ENCODE results near the gene FOXN1.
"Not testable (repeated sequence)": the region's sequence is repeated elsewhere in the genome, so short reads cannot be mapped to it uniquely, and the experiment has no call there.

Gene FOXN1, protein sequence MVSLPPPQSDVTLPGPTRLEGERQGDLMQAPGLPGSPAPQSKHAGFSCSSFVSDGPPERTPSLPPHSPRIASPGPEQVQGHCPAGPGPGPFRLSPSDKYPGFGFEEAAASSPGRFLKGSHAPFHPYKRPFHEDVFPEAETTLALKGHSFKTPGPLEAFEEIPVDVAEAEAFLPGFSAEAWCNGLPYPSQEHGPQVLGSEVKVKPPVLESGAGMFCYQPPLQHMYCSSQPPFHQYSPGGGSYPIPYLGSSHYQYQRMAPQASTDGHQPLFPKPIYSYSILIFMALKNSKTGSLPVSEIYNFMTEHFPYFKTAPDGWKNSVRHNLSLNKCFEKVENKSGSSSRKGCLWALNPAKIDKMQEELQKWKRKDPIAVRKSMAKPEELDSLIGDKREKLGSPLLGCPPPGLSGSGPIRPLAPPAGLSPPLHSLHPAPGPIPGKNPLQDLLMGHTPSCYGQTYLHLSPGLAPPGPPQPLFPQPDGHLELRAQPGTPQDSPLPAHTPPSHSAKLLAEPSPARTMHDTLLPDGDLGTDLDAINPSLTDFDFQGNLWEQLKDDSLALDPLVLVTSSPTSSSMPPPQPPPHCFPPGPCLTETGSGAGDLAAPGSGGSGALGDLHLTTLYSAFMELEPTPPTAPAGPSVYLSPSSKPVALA

DNA sequence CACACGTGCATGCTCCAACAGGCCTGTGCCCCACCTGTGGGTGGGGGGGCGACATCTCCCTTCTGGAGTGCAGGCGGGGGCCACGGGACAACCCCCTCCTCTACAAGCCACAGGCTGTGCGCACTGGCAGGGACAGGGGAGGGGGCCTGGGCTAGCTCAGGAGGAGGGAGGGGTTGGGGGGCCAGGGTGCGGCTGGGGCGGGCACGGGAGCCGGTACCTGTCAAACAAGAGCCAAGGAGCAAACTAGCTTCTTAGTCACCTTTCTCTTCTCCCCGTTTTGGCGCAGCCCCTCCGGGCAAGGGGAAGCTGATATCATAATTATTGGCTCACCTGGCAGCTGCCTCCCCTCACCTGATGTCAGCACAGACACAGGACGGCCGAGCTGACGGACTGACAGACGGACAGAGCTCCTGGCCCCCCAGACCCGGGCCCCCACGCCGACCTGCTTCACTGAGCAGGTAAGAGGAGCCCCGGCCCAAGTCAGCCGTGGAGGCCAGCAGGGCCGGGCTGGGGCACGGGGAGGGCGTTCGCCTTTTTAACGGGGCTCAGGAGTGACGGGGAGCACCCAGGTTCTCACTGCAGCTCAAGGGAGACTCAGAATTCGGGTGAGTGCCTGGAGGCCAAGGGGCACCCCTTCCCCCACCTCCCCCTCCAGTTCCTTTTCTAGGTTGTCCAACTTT lies at the start of gene FOXN1:
Gene FOXN1 (plus strand): TSS at position 363 of the 680 bp plus-strand sequence. CDS start 17,622 bp downstream, outside the sequence.
- no peak for DNase-seq (ENCODE audit: low read depth, low spot score)

- DNase-seq (ENCODE audit: low read depth, low spot score), result no peak
These were observed 48.3 kb upstream of the FOXN1 start for GRCh38 chr17:28457890-28458289.

- not testable (repeated sequence) for DNase-seq (ENCODE audit: low read depth, low spot score)
These were observed 47.3 kb upstream of the FOXN1 start for GRCh38 chr17:28458881-28459280.

- DNase-seq (ENCODE audit: low read depth, low spot score), result no peak
These were observed 45.2 kb upstream of the FOXN1 start for GRCh38 chr17:28460901-28461300.

GRCh38 chr17:28466001-28466400 lies 40.1 kb upstream of the FOXN1 start:
- DNase-seq (ENCODE audit: low read depth, low spot score), result no peak

DNA sequence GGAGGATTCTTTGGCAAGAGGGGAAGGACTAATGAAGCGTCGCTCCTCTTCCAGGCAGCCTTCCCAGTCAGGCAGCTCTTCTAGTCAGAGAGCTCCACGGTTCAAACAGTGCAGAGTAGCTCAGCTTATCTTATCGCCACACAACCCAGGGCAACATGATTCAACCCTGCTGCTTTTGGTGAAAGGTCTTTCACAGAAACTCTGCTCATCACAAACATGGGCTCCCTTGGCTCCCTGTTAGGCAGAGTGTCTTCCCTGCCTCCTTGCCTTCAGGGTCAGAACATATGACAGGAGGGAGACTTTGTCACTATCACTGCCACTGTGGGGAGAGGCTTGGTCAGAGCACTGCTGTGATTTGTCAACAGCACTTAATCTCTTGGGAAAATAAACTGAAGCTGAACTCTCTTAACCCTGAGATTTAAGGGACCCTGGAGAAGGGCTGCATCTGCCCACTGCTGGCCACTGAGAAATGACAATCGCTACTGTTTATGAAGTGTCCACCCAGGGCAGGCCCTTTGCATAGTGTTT lies 39.6 kb upstream of the FOXN1 start:
- no peak for DNase-seq (ENCODE audit: low read depth, low spot score)

DNA sequence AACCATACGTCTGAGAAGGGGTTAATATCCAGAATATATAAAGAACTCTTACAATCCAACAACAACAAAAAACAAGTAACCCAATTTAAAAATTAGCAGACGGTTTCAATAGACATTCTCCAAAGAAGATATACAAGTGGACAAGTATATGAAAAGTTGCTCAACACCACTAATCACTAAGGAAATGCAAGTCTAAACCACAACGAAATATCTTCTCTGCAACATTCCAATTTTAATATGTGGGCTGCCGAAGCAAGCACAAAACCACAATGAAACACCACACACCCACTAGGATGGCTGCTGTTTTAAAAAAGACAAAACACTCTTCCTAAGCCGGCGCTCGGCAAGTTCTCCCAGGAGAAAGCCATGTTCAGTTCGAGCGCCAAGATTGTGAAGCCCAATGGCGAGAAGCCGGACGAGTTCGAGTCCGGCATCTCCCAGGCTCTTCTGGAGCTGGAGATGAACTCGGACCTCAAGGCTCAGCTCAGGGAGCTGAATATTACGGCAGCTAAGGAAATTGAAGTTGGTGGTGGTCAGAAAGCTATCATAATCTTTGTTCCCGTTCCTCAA lies 38.6 kb upstream of the FOXN1 start:
- no peak for DNase-seq (ENCODE audit: low read depth, low spot score)

DNA sequence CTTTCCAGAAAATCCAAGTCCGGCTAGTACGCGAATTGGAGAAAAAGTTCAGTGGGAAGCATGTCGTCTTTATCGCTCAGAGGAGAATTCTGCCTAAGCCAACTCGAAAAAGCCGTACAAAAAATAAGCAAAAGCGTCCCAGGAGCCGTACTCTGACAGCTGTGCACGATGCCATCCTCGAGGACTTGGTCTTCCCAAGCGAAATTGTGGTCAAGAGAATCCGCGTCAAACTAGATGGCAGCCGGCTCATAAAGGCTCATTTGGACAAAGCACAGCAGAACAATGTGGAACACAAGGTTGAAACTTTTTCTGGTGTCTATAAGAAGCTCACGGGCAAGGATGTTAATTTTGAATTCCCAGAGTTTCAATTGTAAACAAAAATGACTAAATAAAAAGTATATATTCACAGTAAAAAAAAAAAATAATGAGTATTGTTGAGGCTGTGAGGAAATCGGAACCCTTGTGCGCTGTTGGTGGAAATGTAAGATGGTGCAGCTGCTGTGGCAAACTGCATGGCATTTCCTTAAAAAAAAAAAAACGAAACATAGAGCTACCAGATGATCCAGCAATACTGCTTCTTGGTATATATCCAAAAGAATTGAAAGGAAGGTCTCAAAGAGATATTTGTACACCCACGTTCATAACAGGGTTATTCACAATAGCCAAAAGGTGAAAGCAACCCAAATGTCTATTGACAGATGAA lies 38.0 kb upstream of the FOXN1 start:
- DNase-seq (ENCODE audit: low read depth, low spot score), result not testable (repeated sequence)

- no peak for DNase-seq (ENCODE audit: low read depth, low spot score)
These were observed 37.4 kb upstream of the FOXN1 start for GRCh38 chr17:28468781-28469180.

DNA sequence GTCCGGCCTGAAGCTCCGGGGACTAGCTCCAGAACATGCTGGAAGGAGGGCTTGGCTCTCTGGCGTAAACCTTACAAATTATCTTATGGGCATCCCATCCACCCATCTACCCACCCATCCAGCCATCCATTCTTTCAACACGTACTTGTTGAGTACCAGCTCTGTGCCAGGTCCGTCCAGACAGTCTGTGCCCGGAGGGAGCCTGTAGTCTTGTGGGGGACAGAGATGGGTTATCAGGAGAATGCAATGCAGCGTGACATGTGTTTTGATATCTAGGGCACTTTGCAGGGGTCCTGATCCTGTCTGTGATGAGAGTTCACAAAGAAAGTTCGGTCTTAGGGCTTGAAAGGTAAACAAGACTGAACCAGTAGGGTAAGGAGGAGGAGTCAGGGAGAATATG lies 36.8 kb upstream of the FOXN1 start:
- no peak for DNase-seq (ENCODE audit: low read depth, low spot score)

DNA sequence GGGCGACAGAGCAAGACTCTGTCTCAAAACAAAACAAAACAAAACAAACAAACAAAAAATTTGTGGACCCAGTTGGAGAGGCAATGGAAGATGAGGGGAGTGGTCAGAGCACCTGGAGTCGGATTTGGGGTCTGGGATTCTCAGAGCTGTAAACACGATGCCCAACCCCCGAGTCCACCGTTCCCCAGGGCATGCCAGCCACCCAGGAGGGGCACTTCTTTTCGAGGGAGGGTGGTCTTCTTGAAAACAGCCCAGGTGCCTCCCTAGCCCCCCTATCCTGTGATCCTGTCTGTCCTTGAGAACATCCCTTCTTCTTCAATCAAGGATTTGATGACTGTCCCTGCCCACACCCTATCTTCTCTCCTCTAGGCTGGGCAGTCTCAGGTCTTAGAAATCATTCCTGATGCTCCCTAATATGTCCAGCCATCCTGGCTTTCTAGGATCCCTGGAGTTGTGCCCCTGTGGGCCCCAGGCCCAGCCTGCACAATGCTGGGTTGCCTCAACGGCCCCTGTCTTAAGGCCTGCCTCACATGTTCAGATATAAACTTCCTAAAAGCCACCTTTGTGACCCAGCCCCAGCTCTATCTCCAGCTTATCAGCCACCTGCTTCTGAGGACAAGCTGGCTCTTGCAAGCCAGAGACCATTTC lies 35.8 kb upstream of the FOXN1 start:
- no peak for DNase-seq (ENCODE audit: low read depth, low spot score)

DNA sequence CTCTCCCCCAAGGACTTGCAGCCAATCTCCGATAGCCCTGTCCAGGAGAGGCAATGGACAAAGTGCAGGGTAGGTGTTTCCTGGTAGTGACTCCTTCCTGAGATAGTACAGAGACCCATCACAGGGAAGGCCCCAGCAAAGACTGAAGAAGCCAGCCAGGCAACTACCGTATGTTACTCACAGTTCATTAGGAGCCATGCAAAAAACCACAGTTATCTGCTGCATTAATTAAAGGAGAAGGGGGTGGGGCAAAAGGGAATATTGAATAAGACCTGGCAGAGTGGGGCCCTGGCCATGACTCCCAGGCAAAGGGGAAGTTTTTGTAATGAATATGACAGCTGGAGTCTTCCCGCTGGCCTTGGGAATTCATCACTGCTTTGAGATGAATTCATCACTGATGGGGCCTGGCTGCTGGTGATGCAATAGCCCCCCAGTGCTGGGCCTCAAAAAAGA lies 35.2 kb upstream of the FOXN1 start:
- DNase-seq (ENCODE audit: low read depth, low spot score), result no peak

GRCh38 chr17:28471531-28472342 lies 34.4 kb upstream of the FOXN1 start:
- no peak for DNase-seq (ENCODE audit: low read depth, low spot score)

DNA sequence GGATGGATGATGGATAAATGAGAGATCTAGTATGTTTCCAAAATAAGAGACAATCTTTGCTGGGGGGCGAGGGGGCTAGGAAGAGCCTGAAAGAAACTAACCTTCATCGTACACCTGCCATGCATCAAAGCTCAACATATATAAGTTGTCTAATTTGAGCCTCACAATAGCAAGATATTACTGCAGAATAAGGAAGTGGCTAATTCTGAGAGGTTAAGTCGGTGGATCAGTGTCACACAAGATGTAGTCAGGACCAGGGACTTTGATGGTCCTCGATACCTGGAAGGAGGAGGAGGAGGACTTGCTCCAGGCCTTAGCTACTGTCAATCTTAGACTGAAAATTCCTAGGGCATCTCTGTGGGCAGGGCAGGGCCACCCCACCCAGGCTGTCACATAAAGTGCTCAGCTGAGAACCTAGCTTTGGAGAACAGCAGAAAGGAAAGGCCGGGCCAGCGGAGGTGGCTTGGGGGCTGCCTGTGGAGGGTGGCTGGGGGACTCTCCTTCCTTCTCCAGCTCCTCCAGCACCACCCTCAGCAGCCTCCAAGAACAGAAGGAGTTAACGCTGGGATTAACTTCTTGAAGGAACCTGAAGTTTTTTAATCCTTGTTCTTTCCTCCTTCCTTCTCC lies 33.2 kb upstream of the FOXN1 start:
- no peak for DNase-seq (ENCODE audit: low read depth, low spot score)

DNA sequence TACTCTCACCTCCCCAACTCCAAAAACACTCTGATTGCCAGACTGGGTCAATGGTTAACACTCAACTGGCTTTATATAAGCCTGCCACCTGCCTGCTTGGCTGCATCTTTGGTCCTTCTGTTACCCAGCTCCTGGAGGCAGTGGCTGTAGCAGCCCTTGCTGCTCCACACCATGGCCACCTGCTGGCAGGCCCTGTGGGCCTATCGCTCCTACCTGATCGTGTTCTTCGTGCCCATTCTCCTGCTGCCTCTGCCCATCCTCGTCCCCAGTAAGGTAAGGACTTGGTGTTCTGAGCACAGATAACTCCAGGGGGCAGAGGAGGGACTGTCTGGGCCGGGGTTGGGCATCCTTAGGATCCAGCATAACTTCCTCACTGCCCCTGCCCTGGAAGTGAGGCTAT lies 32.6 kb upstream of the FOXN1 start, which contains the start of gene SLC13A2:
Gene SLC13A2 (plus strand): TSS at position 103 of the 400 bp plus-strand sequence. CDS start 69 bp downstream, at position 172.
- no peak for DNase-seq (ENCODE audit: low read depth, low spot score)

DNA sequence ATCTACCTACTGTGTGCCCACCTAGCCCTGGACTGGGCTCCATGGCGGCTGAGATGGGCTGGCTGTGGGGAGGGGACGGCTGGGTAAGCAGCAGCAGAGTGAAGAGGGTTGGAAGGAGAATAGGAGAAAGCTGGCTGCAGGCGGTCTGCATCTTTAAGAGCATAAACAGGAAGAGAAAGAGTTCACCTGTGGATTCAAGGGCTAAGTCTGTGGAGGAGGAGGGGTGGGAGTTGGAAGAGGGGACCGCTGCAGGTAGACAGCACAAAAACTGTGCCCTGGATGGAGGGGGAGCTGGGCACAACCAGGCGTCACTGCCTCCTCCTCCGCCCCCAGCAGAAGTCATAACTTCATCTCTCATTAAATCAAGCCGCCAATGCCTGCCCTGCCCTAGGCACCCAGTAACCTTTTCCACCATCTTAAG lies 32.0 kb upstream of the FOXN1 start:
- DNase-seq (ENCODE audit: low read depth, low spot score), result no peak

DNA sequence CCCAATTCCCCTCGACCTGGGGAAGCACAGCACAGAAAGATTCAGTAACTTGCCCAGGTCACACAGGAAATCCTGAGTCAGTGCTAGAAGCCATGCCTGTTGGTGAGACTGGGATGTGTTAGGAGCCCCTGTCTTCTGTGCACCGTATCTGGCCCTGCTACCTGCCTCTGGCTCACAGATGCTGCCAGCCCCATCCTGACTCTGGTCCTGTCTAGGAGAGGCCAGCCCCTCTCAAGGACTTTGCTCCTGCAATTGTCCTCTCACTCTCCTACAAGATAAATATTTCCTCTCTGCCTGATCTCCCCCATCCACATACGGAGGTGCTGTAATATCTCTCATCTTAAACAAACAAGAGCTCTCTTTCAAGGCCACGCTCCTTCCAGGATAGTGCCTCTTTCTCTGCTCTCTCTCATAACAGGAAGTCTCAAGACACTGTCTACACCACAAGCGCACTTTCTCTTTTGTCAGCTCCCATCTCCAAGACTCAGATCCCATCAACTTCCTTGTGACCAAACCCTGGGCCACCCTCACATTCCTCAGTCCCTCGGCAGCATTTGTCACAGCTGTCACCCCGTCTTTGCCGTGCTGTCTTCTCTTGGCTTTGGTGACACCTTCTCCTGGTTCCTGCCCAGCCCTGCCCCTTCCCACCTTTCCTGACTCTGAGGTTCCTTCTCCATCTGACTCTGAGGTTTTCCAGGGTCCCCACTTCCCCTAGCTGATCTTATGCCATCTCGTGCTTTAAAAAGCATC lies 30.8 kb upstream of the FOXN1 start:
- no peak for DNase-seq (ENCODE audit: low read depth, low spot score)

DNA sequence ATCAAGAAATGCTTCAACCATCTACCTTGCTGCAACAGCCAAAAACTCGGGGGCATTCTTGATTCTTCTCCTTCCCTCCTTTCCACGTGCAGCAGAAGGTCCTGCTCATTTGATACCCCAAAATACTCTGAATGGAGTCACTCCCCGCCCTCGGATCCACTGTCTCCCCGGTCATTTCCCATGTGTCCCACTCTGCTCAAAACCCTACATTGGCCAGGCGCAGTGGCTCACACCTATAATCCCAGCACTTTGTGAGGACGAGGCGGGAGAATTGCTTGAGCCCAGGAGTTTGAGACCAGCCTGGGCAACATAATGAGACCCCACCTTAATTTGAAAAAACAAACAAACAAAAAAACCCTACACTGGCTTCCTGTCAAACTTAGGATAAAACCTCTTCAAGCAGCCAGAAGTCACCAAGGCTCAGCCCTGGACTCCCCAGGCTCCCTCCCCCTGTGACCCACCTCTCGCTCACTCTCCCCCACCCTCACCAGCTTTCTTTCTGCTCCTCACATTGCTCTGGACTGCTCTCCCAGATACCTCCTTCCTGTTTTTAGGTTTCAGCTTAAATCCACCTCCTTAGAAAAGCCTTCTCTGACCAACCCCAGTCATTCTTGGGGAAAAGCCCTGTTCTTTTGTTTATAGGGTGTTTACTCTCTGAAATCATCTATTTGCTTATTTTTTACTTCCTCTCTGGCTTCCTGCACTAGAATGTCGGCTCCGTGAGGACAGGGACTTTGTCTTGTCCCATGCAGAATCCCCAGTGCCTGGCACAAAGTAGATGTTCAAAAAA lies 29.9 kb upstream of the FOXN1 start:
- no peak for DNase-seq (ENCODE audit: low read depth, low spot score)
